Measurements from ENCODE around the gene MACROD2. TPM values are rescaled to one million over a fixed set of nuclear protein-coding genes. Genes with fewer than 3 reads are reported as not detected.

The MACROD2 gene
- total RNA-seq, 2 donors from 2014 or later: not detected

GRCh38 chr20:16043931-16044330 is 2048.6 kb downstream of the MACROD2 start:
- Mint-ChIP-seq H3K27me3 (ENCODE audit: low read depth) (no peaks in the 10 kb centered on the region), H3K27ac (no peak overlapping the region), H3K4me3 (no peak overlapping the region)

DNA sequence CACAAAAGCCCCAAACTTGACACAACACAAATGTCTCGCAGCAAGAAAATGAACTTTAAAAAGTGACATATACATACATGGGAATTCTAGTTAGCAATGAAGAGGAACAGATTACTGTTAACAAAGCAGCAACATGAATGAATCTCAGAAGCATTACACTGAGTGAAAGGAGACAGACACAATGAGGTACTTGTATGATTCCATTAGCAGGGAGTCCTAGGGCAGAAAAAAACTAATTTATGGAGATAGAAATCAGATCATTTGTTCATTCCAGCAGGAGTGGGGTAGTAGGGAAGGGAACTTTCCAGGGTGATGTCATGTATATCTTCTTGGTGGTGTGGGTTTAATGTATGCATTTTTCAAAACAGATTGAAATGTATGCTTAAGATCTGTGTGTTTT is 2053.6 kb downstream of the MACROD2 start:
- Mint-ChIP-seq H3K4me3 (no peak overlapping the region), H3K9me3 (peaks cover 0 to 2% of the 10 kb centered on the region in 2 donors), H3K36me3 (ENCODE audit: insufficient read depth in 2 of 2) (no peaks in the 10 kb centered on the region), H3K4me1 (ENCODE audit: low read depth) (no peaks in the 10 kb centered on the region), H3K27ac (no peak overlapping the region), H3K27me3 (ENCODE audit: low read depth) (no peaks in the 10 kb centered on the region)
- ATAC-seq (replicated peaks in 1 of 2): no peak
- no peak for DNase-seq

More at GRCh38 chr20:16043931-16044330, 2048.6 kb downstream of the MACROD2 start:
- no peak for DNase-seq
- Mint-ChIP-seq H3K4me1 (ENCODE audit: low read depth) (no peaks in the 10 kb centered on the region), H3K36me3 (ENCODE audit: insufficient read depth in 2 of 2) (no peaks in the 10 kb centered on the region), H3K9me3 (peaks cover 1 to 4% of the 10 kb centered on the region in 2 donors)
- no peak for ATAC-seq (replicated peaks in 1 of 2)

DNA sequence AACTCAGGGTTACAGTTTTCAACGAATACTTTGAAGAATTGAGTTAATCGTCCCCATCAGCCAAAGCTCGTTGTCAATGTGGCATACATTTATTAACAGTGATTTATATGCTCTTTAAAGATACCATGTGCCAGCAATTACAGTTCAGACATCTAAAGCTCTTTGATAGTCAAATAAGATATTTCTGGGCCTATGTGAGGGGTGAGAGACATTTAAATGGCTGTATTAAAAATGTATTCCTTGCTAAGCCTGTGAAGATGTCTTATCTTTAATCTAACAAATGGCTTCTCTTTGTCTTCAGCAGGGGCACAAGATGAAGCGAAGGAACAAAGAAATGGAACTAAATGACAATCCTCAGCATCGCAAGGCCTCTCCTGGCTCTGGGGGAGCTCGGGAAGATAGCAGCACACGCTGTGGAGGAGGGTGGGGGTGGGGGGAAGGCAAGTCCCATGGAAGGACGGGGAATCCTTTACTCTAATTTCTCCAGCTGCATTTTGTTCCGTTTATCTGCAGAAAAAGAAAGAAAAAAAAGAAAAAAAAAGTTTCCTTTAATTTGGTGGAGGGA is 2054.3 kb downstream of the MACROD2 start:
- no peaks in the 10 kb centered on the region for H3K4me1 Mint-ChIP-seq (ENCODE audit: low read depth)
- no peaks in the 10 kb centered on the region for H3K9me3 Mint-ChIP-seq
- no peak overlapping the region for H3K4me3 Mint-ChIP-seq

DNA sequence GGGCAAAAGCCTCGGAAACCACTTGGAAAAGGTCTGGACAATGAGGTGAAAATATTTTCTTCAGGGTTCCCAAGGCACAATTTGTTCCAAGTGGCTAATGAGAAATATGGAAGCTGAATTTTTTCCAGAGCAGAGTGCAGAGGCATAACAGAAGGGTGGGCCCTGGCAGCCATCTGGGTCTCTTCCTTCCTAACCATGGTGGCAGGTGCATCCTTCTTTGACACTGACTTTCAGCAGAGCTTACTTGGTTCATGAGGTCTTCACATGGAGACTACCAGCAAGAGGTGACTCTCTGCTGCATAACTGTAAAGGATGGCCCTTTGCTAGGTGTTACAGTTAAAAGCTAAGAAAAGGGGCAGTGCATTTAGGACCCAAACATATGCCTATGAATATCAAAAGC is 2055.1 kb downstream of the MACROD2 start:
- DNase-seq (no peak), ATAC-seq (replicated peaks in 1 of 2) (no peak)
- Mint-ChIP-seq H3K36me3 (ENCODE audit: insufficient read depth in 2 of 2) (no peaks in the 10 kb centered on the region), H3K4me3 (no peak overlapping the region), H3K27ac (no peak overlapping the region), H3K4me1 (ENCODE audit: low read depth) (no peaks in the 10 kb centered on the region), H3K9me3 (peaks cover 0 to under 1% of the 10 kb centered on the region in 2 donors), H3K27me3 (ENCODE audit: low read depth) (no peaks in the 10 kb centered on the region)

More for the DNA sequence above, 2054.3 kb downstream of the MACROD2 start:
- ATAC-seq (replicated peaks in 1 of 2) (no peak), DNase-seq (no peak)
- no peak overlapping the region for H3K27ac Mint-ChIP-seq
- H3K27me3 Mint-ChIP-seq (ENCODE audit: low read depth): no peaks in the 10 kb centered on the region
- no peaks in the 10 kb centered on the region for H3K36me3 Mint-ChIP-seq (ENCODE audit: insufficient read depth in 2 of 2)

GRCh38 chr20:16051968-16052367 is 2056.7 kb downstream of the MACROD2 start:
- Mint-ChIP-seq H3K9me3 (peaks cover 0 to 4% of the 10 kb centered on the region in 2 donors), H3K27me3 (ENCODE audit: low read depth) (no peaks in the 10 kb centered on the region), H3K27ac (no peak overlapping the region), H3K36me3 (ENCODE audit: insufficient read depth in 2 of 2) (no peaks in the 10 kb centered on the region), H3K4me3 (no peak overlapping the region), H3K4me1 (ENCODE audit: low read depth) (no peaks in the 10 kb centered on the region)
- ATAC-seq (replicated peaks in 1 of 2): no peak
- DNase-seq: no peak

- Mint-ChIP-seq H3K27ac (no peak overlapping the region), H3K36me3 (ENCODE audit: insufficient read depth in 2 of 2) (no peaks in the 10 kb centered on the region), H3K4me1 (ENCODE audit: low read depth) (no peaks in the 10 kb centered on the region), H3K9me3 (peaks cover 0 to 4% of the 10 kb centered on the region in 2 donors), H3K27me3 (ENCODE audit: low read depth) (no peaks in the 10 kb centered on the region), H3K4me3 (no peak overlapping the region)
- DNase-seq: no peak
- ATAC-seq (replicated peaks in 1 of 2): no peak
Observed at GRCh38 chr20:16052456-16052855, 2057.1 kb downstream of the MACROD2 start.

DNA sequence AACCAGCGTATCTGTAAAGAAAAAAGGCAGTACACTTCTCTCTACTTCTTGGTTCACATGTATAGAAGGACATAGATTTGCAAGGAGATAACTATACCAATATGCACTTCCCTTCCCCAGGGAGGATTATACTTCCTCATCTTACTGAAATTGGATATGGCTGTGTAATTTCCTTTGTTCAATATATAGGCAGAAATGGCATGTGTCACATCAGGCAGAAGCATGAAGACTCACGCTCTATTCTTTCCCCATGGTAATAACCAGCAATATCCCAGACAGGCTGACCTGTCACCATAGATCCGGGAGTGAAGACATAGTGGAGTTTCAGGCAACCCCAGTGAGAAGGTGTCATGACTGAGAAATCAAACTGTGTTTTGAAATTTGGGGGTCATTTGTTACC is 2059.7 kb downstream of the MACROD2 start:
- DNase-seq: no peak
- peaks cover 2 to 7% of the 10 kb centered on the region in 2 donors for H3K9me3 Mint-ChIP-seq
- no peaks in the 10 kb centered on the region for H3K27me3 Mint-ChIP-seq (ENCODE audit: low read depth)
- no peaks in the 10 kb centered on the region for H3K4me1 Mint-ChIP-seq (ENCODE audit: low read depth)
- H3K4me3 Mint-ChIP-seq: no peak overlapping the region
- no peak for ATAC-seq (replicated peaks in 1 of 2)
- H3K36me3 Mint-ChIP-seq (ENCODE audit: insufficient read depth in 2 of 2): no peaks in the 10 kb centered on the region
- no peak overlapping the region for H3K27ac Mint-ChIP-seq

DNA sequence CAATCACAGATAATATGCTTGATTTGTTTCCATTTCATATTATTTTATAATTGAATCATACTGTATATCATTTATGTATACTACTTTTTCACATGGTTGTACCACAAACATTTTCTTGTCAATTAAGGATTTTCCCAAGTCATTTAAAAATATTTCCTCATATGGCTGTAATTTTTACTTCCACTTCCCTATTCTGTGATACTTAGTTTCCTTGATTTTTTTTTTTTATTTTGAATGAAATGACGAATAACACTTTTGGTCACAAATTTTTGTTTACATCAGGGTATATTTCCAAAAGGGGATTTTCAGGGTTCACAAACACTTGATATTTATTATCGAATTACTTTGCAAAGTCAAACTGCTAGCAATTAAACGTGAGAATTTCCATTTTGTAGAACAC is 2062.3 kb downstream of the MACROD2 start:
- Mint-ChIP-seq H3K27ac (no peak overlapping the region), H3K36me3 (ENCODE audit: insufficient read depth in 2 of 2) (no peaks in the 10 kb centered on the region), H3K27me3 (ENCODE audit: low read depth) (no peaks in the 10 kb centered on the region), H3K9me3 (peaks cover 4 to 7% of the 10 kb centered on the region in 2 donors), H3K4me1 (ENCODE audit: low read depth) (no peaks in the 10 kb centered on the region), H3K4me3 (no peak overlapping the region)
- ATAC-seq (replicated peaks in 1 of 2) (no peak), DNase-seq (no peak)

DNA sequence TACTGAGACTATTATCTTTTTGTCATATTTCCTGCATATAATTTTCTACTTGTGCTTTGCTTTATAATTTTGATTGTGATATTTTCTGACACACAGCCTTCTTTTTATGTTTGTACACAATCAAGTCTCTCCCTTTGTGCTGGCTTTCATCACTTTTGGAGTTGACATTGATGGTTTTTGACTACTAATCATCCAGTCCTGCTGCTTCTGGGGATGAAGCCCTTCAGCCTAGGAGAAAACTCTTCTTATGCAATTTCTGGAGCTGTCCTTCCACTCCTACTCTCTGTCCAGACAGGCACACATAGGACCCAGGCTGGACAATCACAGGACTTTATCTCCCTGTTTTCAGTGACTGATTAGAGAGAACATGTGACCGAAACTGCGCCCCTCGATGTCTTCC is 2063.0 kb downstream of the MACROD2 start:
- H3K4me1 Mint-ChIP-seq (ENCODE audit: low read depth): no peaks in the 10 kb centered on the region
- ATAC-seq (replicated peaks in 1 of 2): no peak
- no peak overlapping the region for H3K27ac Mint-ChIP-seq
- no peaks in the 10 kb centered on the region for H3K36me3 Mint-ChIP-seq (ENCODE audit: insufficient read depth in 2 of 2)
- H3K4me3 Mint-ChIP-seq: no peak overlapping the region
- DNase-seq: no peak
- peaks cover 4 to 7% of the 10 kb centered on the region in 2 donors for H3K9me3 Mint-ChIP-seq
- no peaks in the 10 kb centered on the region for H3K27me3 Mint-ChIP-seq (ENCODE audit: low read depth)

- DNase-seq (no peak), ATAC-seq (replicated peaks in 1 of 2) (no peak)
- H3K4me1 Mint-ChIP-seq (ENCODE audit: low read depth): no peaks in the 10 kb centered on the region
- no peak overlapping the region for H3K4me3 Mint-ChIP-seq
- no peaks in the 10 kb centered on the region for H3K27me3 Mint-ChIP-seq (ENCODE audit: low read depth)
- H3K9me3 Mint-ChIP-seq: peaks cover 4 to 7% of the 10 kb centered on the region in 2 donors
- no peak overlapping the region for H3K27ac Mint-ChIP-seq
- H3K36me3 Mint-ChIP-seq (ENCODE audit: insufficient read depth in 2 of 2): no peaks in the 10 kb centered on the region
Observed at GRCh38 chr20:16059841-16060240, 2064.5 kb downstream of the MACROD2 start.

DNA sequence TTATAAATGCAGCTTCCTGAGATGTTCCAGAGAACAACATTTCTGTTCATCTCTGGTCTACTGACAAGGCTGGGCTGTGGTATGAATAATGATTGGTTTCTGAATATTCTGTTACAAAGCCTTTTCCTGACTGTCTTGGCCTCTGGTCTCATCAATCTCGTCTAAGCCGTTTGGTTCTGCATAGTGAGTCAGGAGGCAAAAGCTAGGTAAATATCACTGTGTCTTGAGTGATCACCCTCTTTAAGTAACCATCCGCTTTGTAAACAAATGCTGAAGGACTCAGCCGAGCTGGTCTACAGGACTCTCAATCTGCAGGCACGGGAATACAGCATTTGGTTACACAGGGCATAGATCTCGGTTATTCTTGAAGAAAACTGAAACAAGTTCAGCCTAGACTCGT is 2066.0 kb downstream of the MACROD2 start:
- H3K27me3 Mint-ChIP-seq (ENCODE audit: low read depth): no peaks in the 10 kb centered on the region

GRCh38 chr20:16062661-16063581 is 2067.6 kb downstream of the MACROD2 start:
- ATAC-seq (replicated peaks in 1 of 2): no peak
- H3K27ac Mint-ChIP-seq: no peak overlapping the region

More for the DNA sequence above, 2066.0 kb downstream of the MACROD2 start:
- H3K4me3 Mint-ChIP-seq: no peak overlapping the region
- no peaks in the 10 kb centered on the region for H3K4me1 Mint-ChIP-seq (ENCODE audit: low read depth)
- DNase-seq (no peak), ATAC-seq (replicated peaks in 1 of 2) (no peak)
- no peaks in the 10 kb centered on the region for H3K36me3 Mint-ChIP-seq (ENCODE audit: insufficient read depth in 2 of 2)
- no peak overlapping the region for H3K27ac Mint-ChIP-seq
- H3K9me3 Mint-ChIP-seq: peaks cover 3 to 4% of the 10 kb centered on the region in 2 donors

DNA sequence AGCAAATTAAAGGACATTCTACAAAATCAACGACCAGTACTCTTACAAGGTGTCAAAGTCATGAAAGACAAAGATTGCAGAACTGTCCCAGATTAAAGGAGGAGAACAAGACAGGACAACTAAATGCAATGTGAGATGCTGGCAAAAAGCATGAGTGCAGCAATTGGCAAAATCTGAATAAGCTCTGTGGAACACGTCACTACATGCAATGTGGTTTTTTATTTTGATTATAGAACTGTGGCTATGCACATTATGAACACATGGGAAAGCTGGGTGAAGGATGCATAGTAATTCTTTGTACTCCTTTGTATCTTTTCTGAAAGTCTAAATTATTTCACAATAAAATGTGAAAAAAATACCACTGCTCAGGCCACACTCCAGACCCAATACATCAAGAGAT is 2068.6 kb downstream of the MACROD2 start:
- DNase-seq: no peak
- no peaks in the 10 kb centered on the region for H3K27me3 Mint-ChIP-seq (ENCODE audit: low read depth)
- H3K36me3 Mint-ChIP-seq (ENCODE audit: insufficient read depth in 2 of 2): peaks cover 0 to 3% of the 10 kb centered on the region in 2 donors
- peaks cover 10 to 11% of the 10 kb centered on the region in 2 donors for H3K9me3 Mint-ChIP-seq
- H3K4me1 Mint-ChIP-seq (ENCODE audit: low read depth): no peaks in the 10 kb centered on the region
- H3K27ac Mint-ChIP-seq: no peak overlapping the region
- H3K4me3 Mint-ChIP-seq: no peak overlapping the region
- ATAC-seq (replicated peaks in 1 of 2): no peak

More at GRCh38 chr20:16062661-16063581, 2067.6 kb downstream of the MACROD2 start:
- Mint-ChIP-seq H3K4me1 (ENCODE audit: low read depth) (no peaks in the 10 kb centered on the region), H3K27me3 (ENCODE audit: low read depth) (no peaks in the 10 kb centered on the region), H3K9me3 (peaks cover 6 to 7% of the 10 kb centered on the region in 2 donors), H3K4me3 (no peak overlapping the region), H3K36me3 (ENCODE audit: insufficient read depth in 2 of 2) (peaks cover 0 to 1% of the 10 kb centered on the region in 2 donors)
- DNase-seq: no peak

Measured in activated T-cell treated with anti-CD3 and anti-CD28 coated beads, Interleukin-2, amount 50 U/mL, for 72 hours (primary cell).